GM19023 (cell line): ENCODE measurements around the gene FKBP7.
"Not testable (repeated sequence)": the region's sequence is repeated elsewhere in the genome, so short reads cannot be mapped to it uniquely, and the experiment has no call there.

Experiments
- ATAC-seq: cut with Tn5 transposase; IDR thresholded peaks from one replicate; pipeline ENCODE4 v1.9.1; 2021; ENCODE audit warnings: mild to moderate bottlenecking, moderate library complexity; ENCODE audit not compliant: unreplicated experiment

Gene FKBP7

DNA sequence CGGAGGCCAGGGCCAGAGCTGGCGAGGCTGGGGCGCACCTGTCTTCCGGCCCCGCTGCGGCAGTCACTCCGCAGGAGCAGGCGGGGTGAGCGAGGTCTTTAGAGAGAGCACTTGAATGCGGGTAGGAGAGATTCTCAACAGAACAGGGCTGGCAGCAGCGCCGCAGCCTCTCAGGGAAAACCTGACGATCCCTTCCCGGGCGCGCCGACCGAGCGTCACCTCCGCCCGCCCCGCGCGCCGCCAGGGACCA, 28.0 kb downstream of the FKBP7 start:
- ATAC-seq = peak; percentile 48

DNA sequence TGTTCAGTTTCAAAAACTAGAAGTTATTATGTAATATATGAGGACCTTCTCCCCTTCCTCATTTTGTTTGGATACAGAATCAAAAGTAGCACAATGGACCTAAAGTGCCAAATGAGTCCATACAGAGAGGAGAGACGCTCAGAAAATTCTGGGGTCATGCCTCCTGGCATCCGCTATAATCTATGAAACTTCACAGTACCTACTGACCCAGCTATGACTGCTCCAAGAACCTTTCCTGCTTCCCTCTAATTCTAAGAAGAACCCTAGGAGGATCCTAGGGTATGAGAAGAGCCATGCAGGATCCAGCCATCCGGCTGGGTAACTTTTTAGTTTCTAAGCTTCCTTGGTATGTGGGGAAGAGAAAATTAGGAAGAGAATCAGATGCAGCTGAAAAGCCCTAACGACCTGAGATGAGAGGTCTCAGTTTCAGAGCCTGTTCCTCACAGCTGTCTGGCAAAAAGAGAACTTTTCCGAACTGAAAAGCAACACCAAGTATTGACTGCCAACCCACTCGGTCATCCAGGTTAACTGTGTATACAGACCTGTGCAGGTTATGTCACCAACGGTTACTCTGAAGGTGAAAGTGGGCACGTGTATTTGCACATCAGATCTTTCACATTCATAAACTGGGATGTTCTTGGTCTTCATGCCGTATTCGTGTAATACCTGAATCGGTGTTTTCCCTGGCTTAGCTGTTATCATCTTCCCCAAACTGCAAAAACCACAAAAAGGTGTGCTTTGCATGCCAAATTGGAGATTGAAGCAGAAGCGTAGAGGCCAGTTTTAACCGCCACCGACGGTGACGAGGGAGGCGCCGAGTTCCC, 28.5 kb downstream of the FKBP7 start:
- no peak for ATAC-seq

DNA sequence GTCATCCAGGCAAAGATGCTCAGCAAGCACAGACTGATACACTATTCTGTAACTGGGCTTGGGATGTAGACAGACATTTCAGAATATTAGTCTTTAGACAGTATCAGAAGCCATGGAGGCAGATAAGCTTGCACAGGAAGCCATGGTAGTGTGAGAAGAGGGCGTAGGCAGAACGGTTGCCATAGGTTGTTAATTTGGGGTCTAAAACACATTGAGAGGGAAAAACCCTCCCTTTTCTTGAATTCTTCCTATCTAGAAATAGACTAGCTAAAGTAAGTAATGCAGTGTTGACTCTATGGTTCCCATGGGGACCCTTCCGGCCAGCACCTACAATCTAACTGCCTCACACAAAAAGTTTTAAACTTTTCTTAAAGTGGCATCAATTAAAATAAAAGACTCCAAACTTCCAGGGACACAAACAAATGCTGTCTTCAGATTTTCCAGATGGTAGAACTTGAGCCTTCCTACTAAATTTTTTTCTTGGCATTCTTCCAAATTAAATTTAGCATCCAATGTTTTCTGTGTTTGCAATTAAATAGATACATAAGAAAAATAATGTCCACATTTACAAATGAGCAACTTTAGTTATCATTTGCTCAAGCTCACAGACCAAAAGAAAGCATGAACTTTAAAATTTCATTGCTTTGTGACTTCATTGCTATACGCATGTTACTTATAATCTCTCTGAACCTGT, 29.3 kb downstream of the FKBP7 start:
- no peak for ATAC-seq

DNA sequence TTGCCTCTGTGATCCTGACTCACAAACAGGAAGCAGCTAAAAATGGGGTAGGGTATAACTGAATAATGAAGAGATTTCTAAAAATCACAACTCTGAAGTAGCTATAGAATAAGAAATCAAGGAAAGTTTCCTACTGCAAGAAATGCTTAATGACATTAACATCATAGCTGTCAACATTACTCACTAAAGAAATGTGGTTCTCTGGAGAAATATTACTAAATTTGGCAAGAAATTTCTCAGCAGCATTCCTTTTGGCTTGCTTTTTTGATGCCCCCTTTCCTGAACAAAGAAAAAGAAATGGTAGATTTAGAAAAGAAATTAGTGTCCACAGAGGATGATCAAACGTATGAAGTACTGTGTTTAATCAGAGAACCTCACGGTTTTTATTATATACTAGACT, 37.0 kb downstream of the FKBP7 start:
- ATAC-seq = no peak

DNA sequence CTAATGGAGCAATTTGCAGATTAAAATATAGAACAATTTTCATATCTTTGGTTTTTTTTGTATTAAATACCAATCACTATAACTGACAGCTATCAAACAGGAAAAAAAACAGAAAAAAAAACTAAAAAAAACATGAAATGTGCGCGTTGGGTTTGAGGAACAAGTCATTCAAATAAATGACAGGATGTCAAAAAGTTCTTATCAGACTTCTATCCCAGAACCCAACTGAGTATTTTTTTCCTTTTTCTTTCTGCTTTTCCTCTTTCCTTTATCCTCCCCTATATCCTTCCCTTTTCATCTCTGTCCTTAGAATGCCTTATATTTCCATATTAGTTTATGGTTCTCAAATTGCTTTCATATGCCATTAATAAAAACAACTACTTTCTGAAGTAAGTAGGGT, 41.7 kb downstream of the FKBP7 start:
- no peak for ATAC-seq

DNA sequence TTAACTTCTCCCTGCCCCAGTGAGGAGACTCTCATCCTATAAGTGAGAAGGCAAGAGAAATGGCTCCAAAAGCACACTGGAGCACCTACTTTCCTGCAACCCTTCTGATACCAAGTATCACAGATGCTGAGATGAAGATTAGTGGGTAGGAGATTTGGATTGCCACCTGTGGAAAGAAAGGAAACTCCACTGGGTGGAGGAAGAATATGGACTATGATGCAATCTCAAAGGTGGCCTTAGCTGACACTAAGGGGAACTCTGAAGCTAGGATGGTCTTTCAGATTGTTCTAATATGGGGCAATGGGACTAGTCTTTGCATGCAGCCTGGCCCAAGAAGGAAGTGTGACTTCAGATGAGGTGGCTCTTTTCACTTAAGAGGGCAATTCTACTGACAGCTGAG, 49.1 kb downstream of the FKBP7 start:
- no peak for ATAC-seq

DNA sequence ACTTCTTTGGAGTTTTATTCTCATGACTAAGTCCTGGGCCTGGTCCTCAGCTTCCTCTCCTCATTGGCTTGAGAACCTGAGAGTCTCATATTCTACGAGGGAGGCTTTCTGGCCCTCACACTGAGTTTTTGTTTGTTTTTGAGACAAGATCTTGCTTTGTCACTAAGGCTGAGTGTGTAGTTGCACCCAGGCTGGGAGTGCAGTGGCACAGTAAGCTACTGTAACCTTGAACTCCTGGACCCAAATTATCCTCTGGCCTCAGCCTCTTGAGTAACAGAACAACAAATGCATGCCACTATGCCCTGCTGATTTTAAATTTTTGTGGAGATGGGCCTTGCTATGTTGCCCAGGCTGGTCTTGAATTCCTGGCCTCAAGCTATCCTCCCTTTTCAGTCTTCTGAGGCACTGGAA, 50.0 kb downstream of the FKBP7 start:
- no peak for ATAC-seq

DNA sequence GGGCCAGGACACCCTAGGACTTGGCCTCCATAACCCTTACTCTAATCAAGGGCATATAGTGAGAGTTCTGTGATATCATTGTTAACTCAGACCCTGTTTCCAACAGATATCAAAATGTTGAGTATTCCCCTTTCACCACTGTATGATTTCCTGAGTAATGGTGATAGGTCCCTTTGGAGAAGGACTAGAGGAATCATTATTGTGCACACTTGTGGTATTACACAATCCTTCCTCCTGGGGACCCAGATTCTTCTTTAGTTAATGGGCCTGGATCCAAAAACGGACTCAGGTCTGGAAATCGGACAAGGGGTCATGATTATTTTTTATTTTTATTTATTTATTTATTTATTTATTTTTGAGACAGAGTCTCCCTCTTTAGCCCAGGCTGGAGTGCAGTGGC, 50.9 kb downstream of the FKBP7 start:
- ATAC-seq = no peak

DNA sequence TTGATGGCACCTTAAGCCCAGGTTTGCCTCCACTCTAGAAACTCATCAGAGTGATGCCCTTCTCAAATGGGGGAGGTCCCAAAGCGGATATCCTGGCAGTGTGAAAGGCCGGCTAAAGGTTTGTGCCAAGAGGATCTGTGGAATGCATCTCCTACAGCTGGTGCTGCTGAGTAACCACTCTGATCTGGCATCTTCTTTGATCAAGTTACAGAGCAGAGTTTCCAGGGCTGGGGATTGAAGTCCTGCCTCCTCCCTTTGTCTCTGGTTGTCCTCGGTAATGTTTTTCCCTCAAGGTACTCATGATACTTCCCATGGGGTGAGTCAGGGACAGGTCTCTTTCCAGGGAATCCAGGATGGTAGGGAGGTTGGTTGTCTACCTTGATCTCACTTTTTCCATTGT, 52.0 kb downstream of the FKBP7 start:
- no peak for ATAC-seq

DNA sequence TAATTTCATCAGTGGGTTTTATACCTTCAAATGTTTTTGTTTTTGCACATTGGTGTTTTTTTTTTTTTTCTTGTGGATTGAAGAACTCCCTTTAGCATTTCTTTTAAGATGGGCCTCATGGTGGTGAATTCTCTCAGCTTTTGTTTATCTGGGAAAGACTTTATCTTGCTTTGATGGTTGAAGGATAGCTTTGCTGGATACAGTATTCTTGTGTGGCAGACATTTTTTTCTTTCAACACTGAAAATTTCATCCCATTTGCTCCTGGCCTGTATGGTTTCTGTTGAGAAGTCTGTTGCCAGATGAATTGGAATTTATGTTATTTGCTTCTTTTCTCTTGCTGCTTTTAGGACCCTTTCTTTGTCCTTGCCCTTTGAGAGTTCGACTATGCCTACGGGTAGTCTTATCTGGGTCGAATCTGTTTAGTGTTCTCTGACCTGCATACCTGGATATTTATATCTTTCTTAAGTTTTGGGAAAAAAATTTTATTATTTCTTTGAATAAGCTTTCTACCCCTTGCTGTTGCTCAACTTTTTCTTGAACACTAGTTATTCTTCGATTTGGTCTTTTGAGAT, 53.1 kb downstream of the FKBP7 start:
- no peak for ATAC-seq

DNA sequence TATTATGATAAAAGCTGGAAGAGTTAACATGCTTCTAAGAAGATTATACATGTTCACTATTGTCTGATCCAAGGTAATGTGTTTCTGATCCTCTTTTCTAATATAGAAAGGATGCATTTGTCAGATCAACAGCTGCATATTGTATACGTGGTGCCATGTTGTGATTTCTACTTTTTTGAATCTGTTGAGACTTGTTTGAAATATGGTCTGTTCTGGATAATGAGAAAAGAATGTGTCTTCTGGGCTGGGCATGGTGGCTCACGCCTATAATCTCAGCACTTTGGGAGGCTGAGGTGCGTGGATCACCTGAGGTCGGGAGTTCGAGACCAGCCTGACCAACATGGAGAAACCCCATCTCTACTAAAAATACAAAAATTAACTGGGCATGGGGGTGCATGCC, 54.7 kb downstream of the FKBP7 start:
- ATAC-seq = not testable (repeated sequence)

DNA sequence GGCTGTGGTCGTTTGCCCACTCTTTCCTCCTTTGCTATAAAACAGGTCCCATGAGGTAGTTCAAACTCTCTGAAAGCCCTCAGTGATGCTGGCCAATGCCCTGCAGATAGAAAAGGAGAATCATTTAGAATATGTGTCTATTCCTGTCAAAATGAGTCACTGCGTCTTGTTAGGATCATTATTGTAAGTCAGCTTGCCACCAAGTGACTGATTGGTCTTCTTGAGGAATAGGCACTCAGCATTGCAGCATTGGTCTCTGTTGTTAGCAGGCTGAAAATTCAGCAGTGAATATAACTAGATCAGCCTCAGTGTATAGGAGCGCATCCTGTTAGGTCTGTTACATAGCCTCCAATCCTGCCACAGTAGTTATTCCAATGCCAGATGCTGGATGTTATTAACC, 56.3 kb downstream of the FKBP7 start:
- ATAC-seq = no peak

DNA sequence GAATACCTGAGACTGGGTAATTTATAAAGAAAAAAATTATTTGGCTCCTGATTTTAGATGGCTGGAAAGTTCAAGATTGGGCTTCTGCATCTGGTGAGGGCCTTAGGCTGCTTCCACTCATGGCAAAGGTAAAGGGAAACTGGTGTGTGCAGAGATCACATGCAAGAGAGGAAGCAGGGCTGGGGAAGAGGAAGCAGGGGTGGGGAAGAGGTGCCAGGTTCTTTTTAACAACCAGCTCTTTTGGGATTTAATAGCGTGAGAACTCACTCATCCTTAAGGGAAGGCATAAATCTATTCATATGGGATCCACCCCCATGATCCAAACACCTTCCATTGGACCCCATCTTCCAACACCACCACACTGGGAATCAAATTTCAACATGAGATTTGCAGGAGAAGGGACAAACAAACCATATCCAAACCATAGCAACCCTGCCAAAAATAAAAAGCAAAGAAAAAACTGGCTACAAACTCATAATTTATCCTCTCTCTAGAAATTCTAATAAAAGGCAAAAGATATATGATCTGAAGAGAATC, 57.9 kb downstream of the FKBP7 start:
- ATAC-seq = no peak

DNA sequence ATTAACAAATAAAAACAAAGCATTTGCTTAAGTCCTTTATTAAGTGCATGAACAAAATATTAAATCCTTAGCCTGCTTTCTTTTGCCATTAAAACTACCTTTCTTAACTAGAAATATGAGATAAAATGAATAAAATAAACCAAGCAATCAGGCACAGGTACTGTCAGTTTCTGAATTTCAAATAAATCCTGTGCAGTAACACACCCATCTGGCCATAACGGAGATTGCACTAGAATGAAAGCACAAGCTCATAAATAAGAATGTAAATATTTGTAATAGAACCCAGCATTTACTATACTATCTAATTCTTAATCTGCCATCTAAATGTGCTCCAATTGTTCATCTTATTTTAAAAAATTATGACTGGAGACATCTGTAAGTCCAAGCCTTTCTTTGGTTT, 59.3 kb downstream of the FKBP7 start:
- ATAC-seq = no peak

DNA sequence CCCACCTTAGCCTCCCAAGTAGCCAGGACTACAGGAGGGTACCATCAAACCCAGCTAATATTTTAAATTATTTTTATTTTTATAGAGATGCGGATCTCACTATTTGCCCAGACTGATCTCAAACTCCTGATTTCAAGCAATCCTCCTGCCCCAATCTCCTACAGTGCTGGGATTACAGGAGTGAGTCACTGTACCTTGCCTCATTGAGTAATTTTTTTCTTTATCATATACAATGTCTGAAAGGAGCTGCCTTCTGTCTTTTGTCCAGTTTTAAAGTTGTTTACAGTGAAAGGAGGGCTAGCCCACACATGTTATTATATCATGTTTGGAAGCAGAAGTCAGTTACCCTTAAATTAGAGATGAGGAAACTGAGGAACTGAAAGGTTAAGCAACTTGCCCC, 60.0 kb downstream of the FKBP7 start:
- no peak for ATAC-seq

DNA sequence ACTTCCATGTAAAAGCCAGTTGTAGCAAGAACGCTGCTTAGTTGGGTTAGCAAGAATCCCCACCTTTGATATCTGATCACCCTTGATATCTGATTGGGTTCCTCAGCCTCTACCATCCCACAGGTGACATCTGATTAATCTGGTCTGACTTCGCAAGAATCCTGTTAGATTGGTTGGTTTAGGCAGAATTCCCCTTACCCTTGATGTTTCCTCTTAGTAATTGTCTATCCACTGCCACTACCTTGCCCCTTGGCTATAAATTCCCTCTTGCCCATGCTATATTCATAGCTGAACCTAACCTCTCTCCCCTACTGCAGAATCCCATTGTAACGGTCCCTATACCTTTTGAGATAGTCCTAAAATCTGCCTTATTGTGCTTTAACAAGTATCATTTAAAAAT, 60.5 kb downstream of the FKBP7 start:
- ATAC-seq = no peak

DNA sequence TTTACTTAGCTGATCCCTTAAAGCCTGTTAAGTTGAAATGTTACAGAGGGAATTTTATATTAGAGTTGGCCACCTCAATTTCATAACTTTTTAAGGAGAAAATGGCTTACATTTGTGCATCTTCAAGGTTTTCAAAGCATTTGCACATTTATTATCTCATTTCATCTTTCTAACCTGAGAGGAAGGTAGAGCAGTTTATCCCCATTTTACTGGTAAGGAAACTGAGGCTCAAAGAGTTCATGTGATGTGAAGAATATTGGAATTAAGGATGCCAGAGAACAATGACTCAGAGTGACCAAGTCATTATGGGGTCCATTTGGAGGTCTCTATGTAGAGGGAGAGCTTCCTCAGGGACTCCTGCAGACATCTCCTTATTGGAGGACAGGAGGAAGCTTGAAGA, 62.4 kb downstream of the FKBP7 start:
- ATAC-seq = no peak

DNA sequence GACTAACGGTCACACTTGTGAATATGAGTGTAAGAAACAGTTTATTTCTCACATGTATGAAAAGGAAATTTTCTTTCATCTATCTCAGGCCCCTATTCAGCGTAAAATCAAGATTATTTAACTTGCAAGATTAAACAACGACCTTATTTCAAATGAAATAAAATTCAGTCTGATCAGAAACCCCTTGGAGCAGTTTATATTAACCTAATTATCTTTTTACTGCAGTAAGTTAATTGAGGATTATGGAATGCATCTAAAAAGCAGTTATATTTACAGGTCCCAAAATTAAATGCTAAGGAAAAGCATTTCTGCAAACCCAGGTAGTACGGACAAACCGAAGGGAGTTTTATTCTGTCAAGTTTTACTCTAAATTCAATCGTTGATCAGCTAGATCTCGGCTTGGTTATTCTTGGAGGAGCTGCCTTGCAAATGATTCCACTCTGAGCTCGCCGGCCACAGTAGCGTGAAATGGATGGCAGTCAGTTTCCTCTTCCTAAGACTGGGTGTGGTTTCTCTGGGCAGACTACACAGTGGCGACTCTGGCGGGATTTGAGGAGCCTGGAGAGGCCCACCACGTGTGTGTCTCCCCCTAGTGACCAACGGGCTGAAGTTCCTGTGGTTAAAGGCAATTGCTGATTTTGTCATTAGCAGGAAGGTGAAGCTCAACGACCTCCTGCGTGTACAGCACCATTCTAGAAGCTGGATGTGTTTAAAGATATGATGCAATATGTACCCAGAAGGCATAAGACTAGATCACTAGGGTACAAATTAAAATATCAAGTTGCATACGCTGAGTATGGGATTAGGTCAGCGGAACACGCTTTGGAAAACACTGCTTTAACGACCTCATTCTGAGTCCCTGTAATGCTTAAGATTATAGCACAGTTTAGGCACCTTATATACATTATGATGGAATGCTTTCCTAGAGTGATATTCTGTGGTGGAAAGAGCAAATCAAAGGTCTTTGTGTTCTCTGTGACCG, 63.8 kb downstream of the FKBP7 start:
- ATAC-seq = peak; percentile 74
